Transverse colon (tissue), 4 donors: ENCODE results near the gene ZHX3. TPM values are rescaled to one million over a fixed set of nuclear protein-coding genes. Genes with fewer than 3 reads are reported as not detected.

Source experiments
- DNase-seq: peaks from one replicate; pipeline ENCODE4 v3.0.0-alpha.2; 2019
- H3K27ac ChIP-seq, 4 donors: fragments of 200-600 bp; sonication (generic); 2 replicates each; pipeline ENCODE4 v1.5.1; 2016 to 2018; ENCODE audit warnings: inconsistent platforms in 4 of 4
- H3K27me3 ChIP-seq: fragments of 200-600 bp; sonication (generic); 2 replicates; pipeline ENCODE4 v1.5.1; 2017; ENCODE audit warnings: inconsistent platforms
- H3K36me3 ChIP-seq, 4 donors: fragments of 200-600 bp; sonication (generic); 2 replicates each; pipeline ENCODE4 v1.5.1; 2017 to 2019; ENCODE audit warnings: inconsistent platforms in 4 of 4
- H3K4me1 ChIP-seq, 4 donors: fragments of 200-600 bp; sonication (generic); 2 replicates each; pipeline ENCODE4 v1.5.1; 2017 to 2020; ENCODE audit warnings: inconsistent platforms in 4 of 4
- H3K4me3 ChIP-seq, 4 donors: fragments of 200-600 bp; sonication (generic); 1 replicate in 1 of 4; 2 replicates in 3 of 4; pipeline versions ENCODE4 v1.5.1 to v1.6.1; 2017 to 2019; ENCODE audit warnings: inconsistent platforms in 4 of 4
- H3K9me3 ChIP-seq, 2 donors: fragments of 200-600 bp; sonication (generic); 2 replicates each; pipeline ENCODE4 v1.5.1; 2017 to 2019; ENCODE audit warnings: inconsistent platforms in 2 of 2
- CTCF ChIP-seq, 5 experiments: fragments of 200-600 bp in 3 of 5; fragments of 450-650 bp in 2 of 5; sonication (generic) in 3 of 5; IDR thresholded peaks; 1 replicate in 2 of 5; 2 replicates in 3 of 5; pipeline ENCODE4 v1.5.1; 2016 to 2017; ENCODE audit warnings: antibody characterized with exemption in 5 of 5, inconsistent platforms in 3 of 5, mild to moderate bottlenecking in 2 of 5, moderate library complexity in 1 of 5
- EP300 ChIP-seq: sonication (generic); formaldehyde crosslinking; IDR thresholded peaks from one replicate; pipeline ENCODE4 v1.6.1; 2017; ENCODE audit warnings: antibody characterized with exemption, low read depth
- POLR2A ChIP-seq: fragments of 450-650 bp; IDR thresholded peaks from one replicate; pipeline ENCODE4 v1.6.1; 2016; ENCODE audit warnings: antibody characterized with exemption, mild to moderate bottlenecking, moderate library complexity
- POLR2AphosphoS5 ChIP-seq, 3 donors: sonication (generic); formaldehyde crosslinking; IDR thresholded peaks; one replicate each; pipeline ENCODE4 v1.6.1; 2016; ENCODE audit warnings: antibody characterized with exemption in 3 of 3
- WGBS, 2 donors: methylation state at CpG; one replicate each; pipeline ENCODE4 v1.1.5; 2018; ENCODE audit warnings: low coverage in 1 of 2; 5-methylcytosine and 5-hydroxymethylcytosine counted together
- in situ Hi-C, 4 donors: fragments of 200-750 bp; cut with MboI; loops; one replicate each; pipeline versions ENCODE4 v1.15.0 to v1.15.1; 2017; ENCODE audit warnings: low sequenced_read_pairs in 3 of 4, low pct_ligation_motif_present in 1 of 4, low pct_unique_long_range_greater_than_20kb in 1 of 4
- intact Hi-C: fragments of 100-400 bp; cut with DNase I; formaldehyde crosslinking; loops from one replicate; pipeline ENCODE4 v1.15.1; 2023; ENCODE audit warnings: low total_unique reads
- total RNA-seq, 4 donors: library from RNA; depleted of rRNA; stranded (reverse); fragments of >200 nt; gene quantifications; one replicate each; pipeline ENCODE4 v1.1.0, GENCODE V29; 2016

The ZHX3 gene
- 10 to 100 TPM; 22.7 to 34.8 (median 26.4) TPM for total RNA-seq

DNA sequence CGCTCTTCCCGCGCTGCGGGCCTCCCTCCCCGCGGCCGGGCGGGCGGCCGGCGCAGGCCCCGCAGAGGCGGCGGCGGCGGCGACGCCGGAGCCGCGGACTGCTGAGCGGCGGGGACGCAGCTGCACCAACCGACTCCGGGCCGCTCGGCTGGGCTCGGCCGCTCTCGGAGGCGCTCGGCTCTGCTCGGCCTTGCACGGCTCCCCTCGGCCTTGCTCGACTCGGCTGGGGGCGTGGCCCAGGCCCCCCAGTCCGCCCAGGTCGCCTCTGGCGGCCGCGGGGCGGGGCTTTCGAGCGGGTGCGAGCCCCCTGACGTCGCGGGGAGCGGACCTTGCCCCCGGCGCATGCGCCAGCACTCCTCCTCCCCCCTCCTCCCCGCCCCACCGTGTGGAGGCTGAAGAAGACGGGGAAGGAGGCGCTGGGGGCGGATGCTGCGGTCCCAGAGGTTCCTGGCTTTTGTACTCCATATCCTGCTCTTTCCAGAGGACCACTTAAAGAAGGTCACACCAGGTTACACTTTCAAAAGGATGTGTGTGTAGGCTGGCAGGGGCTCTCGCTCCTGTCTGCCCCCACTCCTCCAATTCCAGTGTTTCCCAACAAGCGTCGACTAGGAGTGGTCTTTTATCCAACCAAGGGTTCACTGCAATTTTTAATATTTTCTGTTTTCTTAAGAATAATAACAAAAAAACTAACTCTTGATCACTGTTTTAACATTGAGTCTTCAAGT is at the start of gene ZHX3:
Gene ZHX3, minus strand, starts transcription at position 186 of the 725 bp plus-strand sequence. CDS start 112,815 bp downstream, outside the sequence.
- no peaks in the 10 kb centered on the region for H3K36me3 ChIP-seq
- peak; percentile 74 to 85 (median 78) for TF ChIP-seq POLR2AphosphoS5 (IDR thresholded peaks at IDR 0.05)
- TF ChIP-seq CTCF (IDR thresholded peaks at IDR 0.05) = no peak
- TF ChIP-seq POLR2A = peak; percentile 72
- no peak for TF ChIP-seq EP300
- in situ Hi-C loops (no loop called here), intact Hi-C loops (loop anchor here (5.0 kb wide), 1 partner anchor 70 kb away; no protein-coding TSS in a partner anchor)
- H3K4me3 ChIP-seq = peak within 1 kb of the TSS; percentile 31 to 69 (median 64)
- no peaks in the 10 kb centered on the region for H3K9me3 ChIP-seq
- H3K4me1 ChIP-seq = peaks cover 6 to 50% (median 31%) of the 10 kb centered on the region in 4 donors
- peak; percentile 98 for DNase-seq
- 1 to 4% methylated on average over 3 to 9 of the region's 64 CpGs for WGBS, 2 donors
- no peaks in the 10 kb centered on the region for H3K27me3 ChIP-seq
- peak within 1 kb of the TSS; percentile 83 to 92 (median 88) for H3K27ac ChIP-seq

DNA sequence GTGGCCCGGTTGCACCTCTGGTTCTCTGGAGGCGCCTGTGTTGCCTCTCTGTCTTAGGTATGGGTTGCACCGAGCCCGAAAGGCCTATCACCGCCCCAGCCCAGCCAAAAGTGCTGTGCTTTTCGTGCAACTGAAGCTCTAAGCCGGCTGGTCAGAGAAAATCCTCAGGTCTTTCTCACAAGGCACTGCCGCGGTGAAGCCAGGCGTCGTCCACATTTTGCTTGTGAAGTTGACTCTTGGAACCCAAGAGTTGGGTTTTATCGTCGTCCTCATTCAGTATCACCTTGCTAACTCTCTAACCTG is 49.8 kb upstream of the ZHX3 start:
- TF ChIP-seq POLR2A (no peak), CTCF (IDR thresholded peaks at IDR 0.05) (no peak), POLR2AphosphoS5 (IDR thresholded peaks at IDR 0.05) (no peak), EP300 (no peak)
- in situ Hi-C loops = no loop called here
- Histone ChIP-seq H3K4me1 (peaks cover 5 to 11% (median 9%) of the 10 kb centered on the region in 4 donors), H3K27ac (no peak overlapping the region), H3K27me3 (peaks cover 54% of the 10 kb centered on the region), H3K4me3 (no peak overlapping the region), H3K9me3 (no peaks in the 10 kb centered on the region), H3K36me3 (no peaks in the 10 kb centered on the region)
- no peak for DNase-seq
- 70 to 74% methylated on average over 3 to 13 of the region's 13 CpGs for WGBS, 2 donors
- intact Hi-C loops = no loop called here

DNA sequence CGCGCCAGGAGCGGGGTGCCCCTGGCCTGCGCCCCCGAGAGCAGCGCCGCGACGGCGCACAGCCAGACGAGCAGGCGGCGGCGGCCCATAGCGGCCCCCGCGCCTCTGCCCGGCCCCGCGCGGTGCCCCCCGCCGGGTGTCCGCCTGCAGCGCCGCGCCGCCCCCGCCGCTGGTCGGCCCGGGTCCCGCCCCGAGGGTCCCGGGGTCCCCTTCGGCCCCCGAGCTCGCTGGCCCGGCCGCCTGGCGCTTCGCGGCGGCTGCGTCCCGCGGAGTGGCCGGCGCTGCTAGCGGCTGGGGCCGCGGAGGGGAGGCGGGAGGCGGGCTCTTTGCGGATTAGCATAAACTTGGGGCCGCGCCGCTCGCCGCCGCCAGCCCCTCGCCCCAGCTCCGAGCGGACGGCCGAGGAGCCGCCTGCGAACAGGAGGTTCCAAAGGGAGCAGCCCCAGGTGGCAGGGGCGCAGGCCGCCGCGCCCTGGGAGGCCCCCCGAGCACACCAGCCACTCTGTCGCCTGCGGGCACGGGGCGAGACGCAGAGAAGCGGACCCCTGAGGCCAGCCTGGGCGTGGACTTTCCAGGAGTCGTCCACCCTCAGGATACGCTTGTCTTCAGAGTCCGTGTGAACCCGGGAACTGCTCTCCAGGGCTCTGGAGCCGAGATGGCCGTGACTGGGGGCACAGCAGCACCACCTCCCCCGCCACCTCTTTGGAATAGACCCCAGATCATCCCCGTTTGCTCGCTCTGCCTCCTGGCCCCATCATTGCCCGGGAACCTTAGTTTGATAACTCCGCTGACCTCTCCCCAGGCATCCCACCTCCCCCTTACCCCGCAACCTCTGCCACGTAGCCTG is 49.2 kb upstream of the ZHX3 start, which contains the start of gene EMILIN3:
Gene EMILIN3, minus strand, starts transcription at position 273 of the 847 bp plus-strand sequence. Its CDS starts 184 bp downstream, at position 89.
- Histone ChIP-seq H3K27ac (no peak within 1 kb of the TSS), H3K36me3 (no peaks in the 10 kb centered on the region), H3K9me3 (no peaks in the 10 kb centered on the region), H3K27me3 (peaks cover 54% of the 10 kb centered on the region), H3K4me3 (peak within 1 kb of the TSS in 3 of 4 donors; percentile 23 to 48 (median 32)), H3K4me1 (peaks cover 5 to 11% (median 9%) of the 10 kb centered on the region in 4 donors)
- WGBS, 2 donors = 23% methylated on average over 28 of the region's 93 CpGs; no CpG with 5 or more reads in 1 of the 2 donors
- no peak for DNase-seq
- intact Hi-C loops = no loop called here
- TF ChIP-seq CTCF (IDR thresholded peaks at IDR 0.05) (no peak), EP300 (no peak), POLR2A (no peak), POLR2AphosphoS5 (IDR thresholded peaks at IDR 0.05) (no peak)
- in situ Hi-C loops = no loop called here
